Thoracic aorta (tissue), 2 donors: ENCODE data around the gene SAXO1. TPM values are rescaled to one million over a fixed set of nuclear protein-coding genes. Genes with fewer than 3 reads are reported as not detected.

ENCODE experiments used
- ATAC-seq: fragments of 150-250 bp; one replicate; pipeline ENCODE4 v1.8.0; 2017; ENCODE audit warnings: low read depth; ENCODE audit not compliant: insufficient number of reproducible peaks, low FRiP score
- DNase-seq: peaks from one replicate; pipeline ENCODE4 v3.0.0-alpha.2; 2020; ENCODE audit warnings: low spot score
- H3K27ac ChIP-seq, 2 donors: fragments of 200-600 bp; sonication (generic); 1 replicate in 1 of 2; 2 replicates in 1 of 2; pipeline ENCODE4 v1.5.1; 2016; ENCODE audit warnings: mild to moderate bottlenecking in 2 of 2, moderate library complexity in 2 of 2
- H3K27me3 ChIP-seq: fragments of 200-600 bp; sonication (generic); replicated peaks from 2 replicates; pipeline ENCODE4 v1.6.0; 2016; ENCODE audit warnings: mild to moderate bottlenecking; ENCODE audit not compliant: insufficient read depth
- H3K36me3 ChIP-seq: fragments of 200-600 bp; sonication (generic); one replicate; pipeline ENCODE4 v1.5.1; 2016
- H3K4me1 ChIP-seq, 2 donors: fragments of 200-600 bp; sonication (generic); 1 replicate in 1 of 2; 2 replicates in 1 of 2; pipeline versions ENCODE4 v1.5.1 to v1.6.0; 2016; ENCODE audit warnings: low read depth in 2 of 2, mild to moderate bottlenecking in 1 of 2; ENCODE audit not compliant: control insufficient read depth in 1 of 2
- H3K4me3 ChIP-seq: fragments of 200-600 bp; sonication (generic); 2 replicates; pipeline ENCODE4 v1.5.1; 2016; ENCODE audit warnings: mild to moderate bottlenecking
- H3K9me3 ChIP-seq: fragments of 200-600 bp; sonication (generic); 2 replicates; pipeline ENCODE4 v1.5.1; 2016
- CTCF ChIP-seq: fragments of 200-600 bp; sonication (generic); IDR thresholded peaks from one replicate; pipeline ENCODE4 v1.5.1; 2019; ENCODE audit warnings: antibody characterized with exemption
- total RNA-seq, 2 donors: library from RNA; depleted of rRNA; stranded (reverse); fragments of >200 nt; gene quantifications; one replicate each; pipeline versions ENCODE4 v1.1.0 to v1.2.3, GENCODE V29; 2016

Gene SAXO1
- total RNA-seq, 2 donors from 2014 or later = 0.27 to 1.8 TPM

- H3K4me3 ChIP-seq = peak overlapping the region; percentile 8
- no peak for TF ChIP-seq CTCF
- DNase-seq (no peak), ATAC-seq (no peak)
- no peaks in the 10 kb centered on the region for H3K27me3 ChIP-seq
- no peaks in the 10 kb centered on the region for H3K36me3 ChIP-seq
- no peaks in the 10 kb centered on the region for H3K9me3 ChIP-seq
- H3K4me1 ChIP-seq = peaks cover 16 to 21% of the 10 kb centered on the region in 2 donors
- peak overlapping the region; percentile 62 to 63 for H3K27ac ChIP-seq
These were observed 110.7 kb downstream of the SAXO1 start for GRCh38 chr9:18922161-18922885.

- no peaks in the 10 kb centered on the region for H3K27me3 ChIP-seq
- H3K36me3 ChIP-seq = no peaks in the 10 kb centered on the region
- no peak for DNase-seq
- TF ChIP-seq CTCF = no peak
- H3K4me3 ChIP-seq = peak overlapping the region; percentile 8
- H3K9me3 ChIP-seq = no peaks in the 10 kb centered on the region
- peak overlapping the region; percentile 62 to 63 for H3K27ac ChIP-seq
- no peak for ATAC-seq
- peaks cover 16 to 21% of the 10 kb centered on the region in 2 donors for H3K4me1 ChIP-seq
These were observed 111.5 kb downstream of the SAXO1 start for GRCh38 chr9:18921366-18922075.

GRCh38 chr9:18920141-18921084 lies 112.6 kb downstream of the SAXO1 start:
- no peak overlapping the region for H3K27ac ChIP-seq
- ATAC-seq = no peak
- peaks cover 16 to 21% of the 10 kb centered on the region in 2 donors for H3K4me1 ChIP-seq
- H3K4me3 ChIP-seq = no peak overlapping the region
- TF ChIP-seq CTCF = no peak
- H3K36me3 ChIP-seq = no peaks in the 10 kb centered on the region
- no peaks in the 10 kb centered on the region for H3K9me3 ChIP-seq
- DNase-seq = no peak
- H3K27me3 ChIP-seq = no peaks in the 10 kb centered on the region

- TF ChIP-seq CTCF = no peak
- DNase-seq (no peak), ATAC-seq (no peak)
- no peaks in the 10 kb centered on the region for H3K27me3 ChIP-seq
- no peaks in the 10 kb centered on the region for H3K9me3 ChIP-seq
- H3K36me3 ChIP-seq = no peaks in the 10 kb centered on the region
- H3K4me1 ChIP-seq = peaks cover 0 to 6% of the 10 kb centered on the region in 2 donors
- no peak overlapping the region for H3K27ac ChIP-seq
- H3K4me3 ChIP-seq = no peak overlapping the region
These were observed 121.2 kb downstream of the SAXO1 start for GRCh38 chr9:18911714-18912342.
